GM12865 (cell line): ENCODE measurements around the gene DYSF.

Experiments
- DNase-seq: peaks from one replicate; pipeline ENCODE4 v3.0.0; 2010; ENCODE audit warnings: low read depth
- H3K4me3 ChIP-seq: 2 replicates; pipeline ENCODE4 v1.5.1; 2011; ENCODE audit warnings: mild to moderate bottlenecking, low read depth, low read length, control low read depth
- TF ChIP-seq, protein P1 (sequence below): IDR thresholded peaks from 2 replicates; pipeline ENCODE4 v1.5.1; 2011; ENCODE audit warnings: low read length, control low read depth, low read depth, inconsistent platforms; ENCODE audit not compliant: insufficient read depth; ENCODE audit errors: missing control alignments

The DYSF gene

DNA sequence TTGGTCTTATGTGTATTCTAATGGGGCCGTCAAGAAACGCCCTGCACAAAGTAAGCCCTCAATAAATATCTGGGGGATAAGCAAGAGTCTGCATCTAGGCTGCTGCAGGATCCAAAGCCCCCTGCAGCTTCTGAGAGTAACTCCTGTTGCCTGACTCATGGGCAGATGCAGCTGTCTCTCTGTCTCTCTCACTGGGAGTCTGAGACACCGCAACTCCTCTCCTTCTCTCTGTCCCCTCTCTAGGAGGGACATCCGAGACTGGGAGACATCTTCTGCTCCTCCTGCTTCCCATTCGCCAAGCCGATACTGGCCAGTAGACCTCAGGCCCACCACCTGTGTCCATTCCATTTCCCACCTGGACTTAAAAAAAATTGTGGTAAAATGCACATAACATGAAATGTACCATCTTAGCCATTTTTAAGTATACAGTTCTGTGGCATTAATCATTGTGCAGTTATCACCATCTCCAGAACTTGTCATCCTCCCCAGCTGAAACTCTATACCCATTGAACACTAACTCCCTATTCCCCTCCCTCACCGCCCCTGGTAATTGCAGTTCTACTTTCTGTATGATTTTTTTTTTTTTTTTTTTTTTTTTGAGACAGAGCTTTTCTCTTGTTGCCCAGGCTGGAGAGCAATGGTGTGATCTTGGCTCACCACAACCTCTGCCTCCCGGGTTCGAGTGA, 20.1 kb downstream of the DYSF start:
- H3K4me3 ChIP-seq, result no peak overlapping the region
- no peak for DNase-seq
- TF ChIP-seq, protein P1, sequence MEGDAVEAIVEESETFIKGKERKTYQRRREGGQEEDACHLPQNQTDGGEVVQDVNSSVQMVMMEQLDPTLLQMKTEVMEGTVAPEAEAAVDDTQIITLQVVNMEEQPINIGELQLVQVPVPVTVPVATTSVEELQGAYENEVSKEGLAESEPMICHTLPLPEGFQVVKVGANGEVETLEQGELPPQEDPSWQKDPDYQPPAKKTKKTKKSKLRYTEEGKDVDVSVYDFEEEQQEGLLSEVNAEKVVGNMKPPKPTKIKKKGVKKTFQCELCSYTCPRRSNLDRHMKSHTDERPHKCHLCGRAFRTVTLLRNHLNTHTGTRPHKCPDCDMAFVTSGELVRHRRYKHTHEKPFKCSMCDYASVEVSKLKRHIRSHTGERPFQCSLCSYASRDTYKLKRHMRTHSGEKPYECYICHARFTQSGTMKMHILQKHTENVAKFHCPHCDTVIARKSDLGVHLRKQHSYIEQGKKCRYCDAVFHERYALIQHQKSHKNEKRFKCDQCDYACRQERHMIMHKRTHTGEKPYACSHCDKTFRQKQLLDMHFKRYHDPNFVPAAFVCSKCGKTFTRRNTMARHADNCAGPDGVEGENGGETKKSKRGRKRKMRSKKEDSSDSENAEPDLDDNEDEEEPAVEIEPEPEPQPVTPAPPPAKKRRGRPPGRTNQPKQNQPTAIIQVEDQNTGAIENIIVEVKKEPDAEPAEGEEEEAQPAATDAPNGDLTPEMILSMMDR, result no peak

DNA sequence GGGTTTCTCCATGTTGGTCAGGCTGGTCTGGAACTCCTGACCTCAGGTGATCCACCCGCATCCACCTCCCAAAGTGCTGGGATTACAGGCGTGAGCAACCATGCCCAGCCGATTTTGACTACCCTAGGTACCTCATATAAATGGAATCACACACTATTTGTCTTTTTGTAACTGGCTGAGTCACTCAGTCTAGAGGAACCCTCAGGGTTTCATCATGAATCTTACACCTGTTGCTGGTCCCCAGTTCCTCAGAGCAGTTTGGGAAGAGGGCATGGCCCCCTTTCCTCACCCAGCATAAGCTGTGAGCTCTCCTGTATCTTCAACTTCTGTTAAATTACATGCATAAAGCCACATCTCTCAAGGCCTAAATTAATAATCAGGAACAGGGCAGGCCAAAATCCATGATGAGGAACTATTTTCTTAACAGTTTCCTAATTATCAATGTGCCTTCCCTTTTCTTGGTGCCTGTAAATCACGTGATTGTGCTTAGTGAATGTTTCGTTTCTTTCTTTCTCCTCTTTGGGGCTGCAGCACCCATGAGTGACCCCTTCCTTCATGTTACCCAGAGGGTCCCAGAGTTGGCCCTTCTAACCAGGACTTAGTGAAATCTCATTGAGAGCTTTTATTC, 20.9 kb downstream of the DYSF start:
- TF ChIP-seq, protein P1, result no peak
- no peak overlapping the region for H3K4me3 ChIP-seq
- DNase-seq, result no peak

GRCh38 chr2:71474744-71475397, 21.5 kb downstream of the DYSF start:
- H3K4me3 ChIP-seq, result no peak overlapping the region
- DNase-seq, result no peak

GRCh38 chr2:71476495-71476894, 23.1 kb downstream of the DYSF start:
- H3K4me3 ChIP-seq, result no peak overlapping the region
- no peak for DNase-seq
- TF ChIP-seq, protein P1, result no peak

More at GRCh38 chr2:71474744-71475397, 21.5 kb downstream of the DYSF start:
- TF ChIP-seq, protein P1, result no peak

GRCh38 chr2:71477231-71477691, 23.9 kb downstream of the DYSF start:
- DNase-seq, result no peak
- TF ChIP-seq, protein P1, result no peak
- no peak overlapping the region for H3K4me3 ChIP-seq

- DNase-seq, result no peak
- no peak overlapping the region for H3K4me3 ChIP-seq
- TF ChIP-seq, protein P1, result no peak
These were observed 25.4 kb downstream of the DYSF start for GRCh38 chr2:71478806-71479205.
